ENCODE measurements around the gene FYCO1. TPM values are rescaled to one million over a fixed set of nuclear protein-coding genes. Genes with fewer than 3 reads are reported as not detected.

Gene FYCO1
- total RNA-seq, 1 donor from 2014 or later: 121 TPM

- H3K36me3 ChIP-seq: no peaks in the 10 kb centered on the region
- H3K4me1 ChIP-seq: no peaks in the 10 kb centered on the region
- no peak overlapping the region for H3K27ac ChIP-seq (replicated peaks)
- H3K9me3 ChIP-seq (replicated peaks): peaks cover 28% of the 10 kb centered on the region
- H3K4me3 ChIP-seq: no peak overlapping the region
- H3K27me3 ChIP-seq (ENCODE audit: low read depth): no peaks in the 10 kb centered on the region
- DNase-seq: no peak
- no peak for TF ChIP-seq CTCF (IDR thresholded peaks at IDR 0.05; ENCODE audit: borderline replicate concordance)
- intact Hi-C loops (cut with micrococcal nuclease): no loop called here
These were observed 28.5 kb upstream of the FYCO1 start for GRCh38 chr3:46024131-46024530.

GRCh38 chr3:46022909-46023785, 27.5 kb upstream of the FYCO1 start:
- no peak for TF ChIP-seq CTCF (IDR thresholded peaks at IDR 0.05; ENCODE audit: borderline replicate concordance)
- intact Hi-C loops (cut with micrococcal nuclease): no loop called here
- no peak for DNase-seq
- no peaks in the 10 kb centered on the region for H3K4me1 ChIP-seq
- no peak overlapping the region for H3K4me3 ChIP-seq
- no peaks in the 10 kb centered on the region for H3K27me3 ChIP-seq (ENCODE audit: low read depth)
- H3K27ac ChIP-seq (replicated peaks): no peak overlapping the region
- H3K9me3 ChIP-seq (replicated peaks): peaks cover 18% of the 10 kb centered on the region
- no peaks in the 10 kb centered on the region for H3K36me3 ChIP-seq

- H3K27ac ChIP-seq (replicated peaks): no peak overlapping the region
- no peaks in the 10 kb centered on the region for H3K4me1 ChIP-seq
- no peak for DNase-seq
- H3K4me3 ChIP-seq: no peak overlapping the region
- TF ChIP-seq CTCF (IDR thresholded peaks at IDR 0.05; ENCODE audit: borderline replicate concordance): no peak
- no peaks in the 10 kb centered on the region for H3K27me3 ChIP-seq (ENCODE audit: low read depth)
- H3K9me3 ChIP-seq (replicated peaks): peaks cover 2% of the 10 kb centered on the region
- intact Hi-C loops (cut with micrococcal nuclease): no loop called here
- H3K36me3 ChIP-seq: no peaks in the 10 kb centered on the region
These were observed 25.9 kb upstream of the FYCO1 start for GRCh38 chr3:46021516-46021915.

GRCh38 chr3:46020766-46021510, 25.3 kb upstream of the FYCO1 start:
- Histone ChIP-seq H3K36me3 (no peaks in the 10 kb centered on the region), H3K27ac (replicated peaks) (no peak overlapping the region), H3K4me3 (no peak overlapping the region), H3K9me3 (replicated peaks) (no peaks in the 10 kb centered on the region), H3K4me1 (no peaks in the 10 kb centered on the region), H3K27me3 (ENCODE audit: low read depth) (no peaks in the 10 kb centered on the region)
- intact Hi-C loops (cut with micrococcal nuclease): no loop called here
- DNase-seq: no peak
- no peak for TF ChIP-seq CTCF (IDR thresholded peaks at IDR 0.05; ENCODE audit: borderline replicate concordance)

- Histone ChIP-seq H3K4me3 (no peak overlapping the region), H3K4me1 (no peaks in the 10 kb centered on the region), H3K9me3 (replicated peaks) (no peaks in the 10 kb centered on the region), H3K27me3 (ENCODE audit: low read depth) (no peaks in the 10 kb centered on the region), H3K36me3 (no peaks in the 10 kb centered on the region), H3K27ac (replicated peaks) (no peak overlapping the region)
- DNase-seq: no peak
- intact Hi-C loops (cut with micrococcal nuclease): no loop called here
- TF ChIP-seq CTCF (IDR thresholded peaks at IDR 0.05; ENCODE audit: borderline replicate concordance): no peak
These were observed 24.1 kb upstream of the FYCO1 start for GRCh38 chr3:46019707-46020106.

All from left ventricle myocardium inferior (tissue), 1 donor.